ENCODE data around the gene BCKDHB. TPM values are rescaled to one million over a fixed set of nuclear protein-coding genes. Genes with fewer than 3 reads are reported as not detected.

BCKDHB gene
- total and polyA plus RNA-seq, 2 experiments from 2014 or later = 32.1 to 42.7 TPM

- Mint-ChIP-seq H3K36me3 (ENCODE audit: low read depth) (no peaks in the 10 kb centered on the region), H3K27me3 (ENCODE audit: insufficient read depth, low read depth, poor library complexity) (peaks cover 2% of the 10 kb centered on the region), H3K4me1 (peaks cover 81% of the 10 kb centered on the region), H3K9me3 (no peaks in the 10 kb centered on the region), H3K4me3 (no peak overlapping the region), H3K27ac (peak overlapping the region; percentile 87)
- Histone ChIP-seq H3F3A (replicated peaks; ENCODE audit: low read depth) (0 out of 2 replicates have a peak, but pooled peaks cover 3% of the 10 kb centered on the region), H3K4me1 (ENCODE audit: insufficient read depth) (peaks cover 88% of the 10 kb centered on the region), H3K4me2 (peak overlapping the region; percentile 77), H3K4me3 (peak overlapping the region; percentile 46), H3K79me2 (replicated peaks; ENCODE audit: insufficient read depth) (no peaks in the 10 kb centered on the region), H4K20me1 (replicated peaks; ENCODE audit: insufficient read depth) (no peaks in the 10 kb centered on the region), H3K27ac (ENCODE audit: low read depth) (peak overlapping the region; percentile 58), H2AFZ (no peak overlapping the region), H3K9me2 (ENCODE audit: insufficient read depth) (no peaks in the 10 kb centered on the region), H3K36me3 (ENCODE audit: insufficient read depth) (no peaks in the 10 kb centered on the region), H3K27me3 (ENCODE audit: insufficient read depth) (no peaks in the 10 kb centered on the region)
- TF ChIP-seq NANOG (IDR thresholded peaks at IDR 0.05; ENCODE audit: borderline replicate concordance) (no peak), ZNF462 (CRISPR knock-in tag; IDR thresholded peaks at IDR 0.05) (no peak), ZNF331 (CRISPR knock-in tag; IDR thresholded peaks at IDR 0.05; ENCODE audit: low read depth) (no peak), CREB1 (CRISPR knock-in tag; IDR thresholded peaks at IDR 0.05; ENCODE audit: low read depth) (no peak), ETS1 (IDR thresholded peaks at IDR 0.05) (no peak), STAT1 (IDR thresholded peaks at IDR 0.05; ENCODE audit: unreplicated experiment) (no peak), EZH2 (IDR thresholded peaks at IDR 0.05; ENCODE audit: low read depth, unreplicated experiment) (no peak), REST (IDR thresholded peaks at IDR 0.05; ENCODE audit: unreplicated experiment) (no peak), EZH2phosphoT487 (IDR thresholded peaks at IDR 0.05; ENCODE audit: unreplicated experiment) (no peak), POLR2AphosphoS5 (IDR thresholded peaks at IDR 0.05; ENCODE audit: low read depth) (no peak), ZNF114 (CRISPR knock-in tag; IDR thresholded peaks at IDR 0.05) (no peak), CTCF (conservative IDR thresholded peaks at IDR 0.05; ENCODE audit: low read depth in 2 of 2) (no peak), JUNB (IDR thresholded peaks at IDR 0.05; ENCODE audit: unreplicated experiment) (no peak)
- ATAC-seq (peak; percentile 29; the same call in 1 of the 3 replicates), DNase-seq (ENCODE audit: low spot score) (peak; percentile 56)
Observed at GRCh38 chr6:80330961-80331360, 224.5 kb downstream of the BCKDHB start.
